K562 (cell line): ENCODE measurements around the gene IRAG1. TPM values are rescaled to one million over a fixed set of nuclear protein-coding genes. Genes with fewer than 3 reads are reported as not detected.

Experiments
- ATAC-seq: fragments of 200-7000 bp; cut with Tn5 transposase; 3 replicates; pipeline ENCODE4 v1.9.1; 2020; ENCODE audit warnings: moderate library complexity
- BruUV-seq: library from RNA; stranded (reverse); fragments of 400-500 nt; replicated peaks from 2 replicates; lab custom pipeline; 2021; lab: Mats Ljungman, UMichigan
- CTCF ChIA-PET: fragments of 300-600 bp; formaldehyde crosslinking; extraction: SDS; loops from one replicate; lab custom pipeline; 2021; ENCODE audit warnings: low intra/inter-chr PET ratio; lab: Yijun Ruan, JAX
- POLR2A ChIA-PET: fragments of 300-600, 350-650 bp; sonication (Branson Sonifier 250); formaldehyde crosslinking; extraction: SDS; loops from one replicate; lab custom pipeline; 2021; ENCODE audit warnings: antibody characterized with exemption, inconsistent platforms; lab: Yijun Ruan, JAX
- DNase-seq, 4 experiments: peaks; one replicate each; pipeline versions ENCODE4 v3.0.0 to v3.0.0-alpha.2; 2011 to 2018; ENCODE audit warnings: low spot score in 3 of 4, mixed read lengths in 3 of 4; ENCODE audit errors: extremely low read depth in 1 of 4
- FAIRE-seq: peaks from 2 replicates; lab custom pipeline; 2011; peaks lifted over from hg19 to GRCh38; lab: Jason Lieb, UNC
- H2AFZ ChIP-seq: 2 replicates; pipeline ENCODE4 v1.6.0; 2011; ENCODE audit warnings: low read depth, low read length, control low read depth, inconsistent platforms
- H3K27ac ChIP-seq: fragments of 200-600 bp; 3 replicates; pipeline ENCODE4 v1.8.0; 2011; ENCODE audit warnings: low read depth, mild to moderate bottlenecking, control low read depth, inconsistent platforms, low read length, moderate library complexity, mixed read lengths; ENCODE audit errors: extremely low read depth
- H3K27me3 ChIP-seq, 2 experiments: fragments of 300-600 bp in 1 of 2; 2 replicates in 1 of 2; 3 replicates in 1 of 2; pipeline versions ENCODE4 v1.6.0 to v1.8.0; 2011; ENCODE audit warnings: inconsistent platforms in 2 of 2, low read length in 2 of 2, mild to moderate bottlenecking in 1 of 2, mixed read lengths in 1 of 2, moderate library complexity in 1 of 2; ENCODE audit not compliant: control insufficient read depth in 2 of 2, insufficient read depth in 2 of 2
- H3K36me3 ChIP-seq: fragments of 300-600 bp; 3 replicates; pipeline ENCODE4 v1.8.0; 2011; ENCODE audit warnings: mild to moderate bottlenecking, low read length, inconsistent platforms; ENCODE audit not compliant: control insufficient read depth, insufficient read depth
- H3K4me1 ChIP-seq, 2 experiments: fragments of 200-600 bp in 1 of 2; replicated peaks in 1 of 2; 2 replicates in 1 of 2; 3 replicates in 1 of 2; pipeline versions ENCODE4 v1.5.1 to v1.8.0; 2011; ENCODE audit warnings: inconsistent platforms in 2 of 2, low read length in 2 of 2, mild to moderate bottlenecking in 1 of 2, mixed read lengths in 1 of 2, moderate library complexity in 1 of 2; ENCODE audit not compliant: control insufficient read depth in 2 of 2, insufficient read depth in 2 of 2
- H3K4me2 ChIP-seq: 2 replicates; pipeline ENCODE4 v1.6.1; 2011; ENCODE audit warnings: low read length, control low read depth, inconsistent platforms, mixed read lengths; ENCODE audit not compliant: insufficient read depth
- H3K4me3 ChIP-seq: fragments of 200-600 bp; sonication (generic), shearing (Covaris generic); 2 replicates; pipeline ENCODE4 v1.5.1; 2016; ENCODE audit warnings: control low read depth, inconsistent platforms
- H3K79me2 ChIP-seq: fragments of 200-600 bp; 3 replicates; pipeline ENCODE4 v1.8.0; 2011; ENCODE audit warnings: low read length, inconsistent platforms; ENCODE audit not compliant: control insufficient read depth, insufficient read depth
- H3K9ac ChIP-seq, 2 experiments: 2 replicates each; pipeline versions ENCODE4 v1.6.0 to v1.6.1; 2011; ENCODE audit warnings: low read depth in 2 of 2, low read length in 2 of 2, control low read depth in 1 of 2, inconsistent platforms in 1 of 2, mild to moderate bottlenecking in 1 of 2, mixed read lengths in 1 of 2; ENCODE audit not compliant: insufficient read depth in 1 of 2
- H3K9me1 ChIP-seq: one replicate; pipeline ENCODE4 v1.6.0; 2011; ENCODE audit warnings: inconsistent platforms, mild to moderate bottlenecking, low read length, moderate library complexity; ENCODE audit not compliant: control insufficient read depth, insufficient read depth
- H3K9me3 ChIP-seq: replicated peaks from 2 replicates; pipeline ENCODE4 v1.5.1; 2011; ENCODE audit warnings: low read depth, low read length, inconsistent platforms; ENCODE audit not compliant: control insufficient read depth, insufficient read depth
- H4K20me1 ChIP-seq: replicated peaks from 2 replicates; pipeline ENCODE4 v1.6.1; 2011; ENCODE audit warnings: low read length, inconsistent platforms, mixed read lengths; ENCODE audit not compliant: control insufficient read depth, insufficient read depth
- KAT2B ChIP-seq: IDR thresholded peaks from one replicate; pipeline ENCODE4 v1.6.1; 2012; ENCODE audit warnings: low read depth, mild to moderate bottlenecking, control low read depth, inconsistent platforms, low read length, moderate library complexity
- NR1H2 ChIP-seq: sonication (generic); formaldehyde crosslinking; IDR thresholded peaks from 2 replicates; pipeline ENCODE4 v1.4.0; 2020; ENCODE audit warnings: mild to moderate bottlenecking, missing genetic modification reagents
- OTX1 ChIP-seq: fragments of 450-650 bp; formaldehyde crosslinking; IDR thresholded peaks from 2 replicates; pipeline ENCODE4 v1.4.0; 2022; ENCODE audit warnings: mild to moderate bottlenecking
- SMARCA5 ChIP-seq: fragments of 450-650 bp; IDR thresholded peaks from 2 replicates; pipeline ENCODE4 v1.6.1; 2016
- ZFP36 ChIP-seq: fragments of 150-350 bp; IDR thresholded peaks from 2 replicates; pipeline ENCODE4 v1.6.1; 2018; ENCODE audit warnings: low read length, low read depth; ENCODE audit not compliant: partially characterized antibody
- ZFX ChIP-seq: sonication (generic); formaldehyde crosslinking; IDR thresholded peaks from 2 replicates; pipeline ENCODE4 v1.8.0; 2022; ENCODE audit warnings: mild to moderate bottlenecking, missing genetic modification reagents, moderate library complexity
- whole genome bisulfite sequencing: fragments of 100-300 bp; shearing (Covaris generic); methylation state at CpG from one replicate; pipeline ENCODE4 v1.1.6; 2016; ENCODE audit warnings: low coverage, mixed read lengths; ENCODE audit not compliant: insufficient coverage; ENCODE audit errors: missing lambda C conversion rate; 5-methylcytosine and 5-hydroxymethylcytosine counted together
- in situ Hi-C: fragments of 300-500 bp; cut with MboI; formaldehyde crosslinking; loops from 4 replicates; pipeline ENCODE4 v1.15.0; 2018; ENCODE audit warnings: inconsistent platforms, mixed read lengths
- intact Hi-C: fragments of 100-400 bp; cut with micrococcal nuclease; formaldehyde crosslinking; loops from 2 replicates; pipeline ENCODE4 v1.14.2; 2022
- polyA plus RNA-seq, 8 experiments: library from polyadenylated mRNA; depleted of rRNA in 4 of 8; stranded (reverse) in 5 of 8; unstranded in 3 of 8; fragments of >200 nt; fragmentation: Nextera tagmentation in 2 of 8; fragmentation: Illumina TruSeq in 1 of 8; extraction: Ambion mirVana in 2 of 8; extraction: Trizol in 1 of 8; gene quantifications; 2 replicates each; pipeline versions ENCODE4 v1.2.1 to v1.2.3, GENCODE V29; 2011 to 2014; ENCODE audit warnings: inconsistent platforms in 1 of 8, missing spikeins in 1 of 8
- total RNA-seq, 7 experiments: library from RNA; depleted of rRNA in 6 of 7; stranded (reverse); fragments of >200 nt in 6 of 7; fragmentation: Illumina TruSeq in 2 of 7; extraction: Trizol in 2 of 7; gene quantifications; 2 replicates each; pipeline versions ENCODE4 v1.2.1 to v1.2.3, GENCODE V29; 2011 to 2021; ENCODE audit warnings: low replicate concordance in 1 of 7
- TF ChIP-seq, protein P1 (sequence below): fragments of 450-650 bp; IDR thresholded peaks from 2 replicates; pipeline ENCODE4 v1.6.1; 2016; ENCODE audit warnings: missing biosample characterization, missing genetic modification characterization
- TF ChIP-seq, protein P2 (sequence below): sonication (generic); formaldehyde crosslinking; IDR thresholded peaks from 2 replicates; pipeline ENCODE4 v1.8.0; 2022; ENCODE audit warnings: missing genetic modification reagents, mild to moderate bottlenecking, moderate library complexity, borderline replicate concordance
- TF ChIP-seq, protein P3 (sequence below): fragments of 450-650 bp; formaldehyde crosslinking; conservative IDR thresholded peaks from 2 replicates; pipeline ENCODE4 v1.4.0; 2022; ENCODE audit warnings: mild to moderate bottlenecking, missing genetic modification characterization
- TF ChIP-seq, protein P4 (sequence below): fragments of 450-650 bp; IDR thresholded peaks from 2 replicates; pipeline ENCODE4 v1.6.1; 2017; ENCODE audit warnings: antibody characterized with exemption
- TF ChIP-seq, protein P5 (sequence below): fragments of 450-650 bp; IDR thresholded peaks from 2 replicates; pipeline ENCODE4 v1.6.1; 2016; ENCODE audit warnings: mild to moderate bottlenecking

The IRAG1 gene
- total and polyA plus RNA-seq, 9 of the 15 experiments (the other 6 are each of a cell fraction or from before 2014, with no cell fraction given), result 0.01 to 0.22 (median 0.09) TPM; not detected in 1

DNA sequence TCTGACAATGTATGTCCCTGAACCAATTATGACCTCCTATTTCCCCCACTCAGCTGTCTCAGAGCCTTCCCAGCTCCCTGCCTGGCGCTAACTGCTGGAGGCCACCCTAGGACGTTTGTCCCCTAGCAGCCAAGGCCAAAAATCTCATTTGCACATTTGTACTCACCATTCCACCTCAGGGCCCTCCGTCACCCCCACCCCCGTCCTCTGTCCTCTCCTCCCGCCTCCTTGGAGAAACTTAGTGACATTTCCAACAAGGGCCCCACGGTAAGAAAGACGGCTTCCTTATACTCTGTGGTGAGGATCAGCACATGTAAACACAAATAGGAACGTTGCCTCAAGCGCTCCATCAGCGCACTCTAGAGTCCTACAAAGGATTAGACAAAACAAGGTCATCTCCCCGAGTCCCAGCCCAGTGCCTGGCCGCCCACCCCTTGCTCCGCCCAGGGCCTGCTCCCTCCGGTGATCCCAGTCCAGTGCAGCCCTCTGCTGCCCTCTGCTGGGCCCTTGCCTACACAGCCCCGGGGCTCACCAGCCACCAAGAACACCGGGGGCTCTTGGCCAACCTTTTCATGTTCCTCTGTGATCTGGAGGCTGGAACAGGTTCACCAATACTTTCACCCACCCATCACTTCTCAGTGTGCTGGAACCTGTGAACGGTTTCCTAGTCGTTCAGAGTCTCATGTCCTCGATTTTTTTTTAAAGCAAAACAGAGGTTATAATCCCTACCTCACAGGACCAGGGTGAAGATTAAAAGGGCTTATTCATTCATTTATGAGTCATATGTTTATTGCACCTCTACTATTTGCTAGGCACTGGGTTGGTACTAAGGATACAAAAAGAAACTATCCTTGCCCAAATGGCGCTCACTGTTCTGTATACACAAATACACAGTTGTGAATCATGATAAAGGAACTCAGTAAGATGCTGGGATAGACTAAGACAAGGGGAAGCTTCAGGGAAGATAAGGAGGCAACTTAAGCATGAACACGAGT lies 42.2 kb upstream of the IRAG1 start:
- 2% methylated on average over 21 of the region's 21 CpGs for WGBS
- H3K27ac ChIP-seq, result peak overlapping the region; percentile 76; the same call in 2 of the 3 replicates
- peak overlapping the region; percentile 93 for H2AFZ ChIP-seq
- ChIA-PET POLR2A (interaction anchor here (0.6 to 0.9 kb wide), 3 partner anchors 166 to 535 kb away, joined by 3 to 4 read pairs (median 3); partner anchors contain the start of gene AMPD3), CTCF (interaction anchor here (0.5 to 3.8 kb wide), 14 partner anchors 26 to 1246 kb away, joined by 3 to 39 read pairs (median 5); no protein-coding TSS in a partner anchor)
- H3K79me2 ChIP-seq, result no peaks in the 10 kb centered on the region
- FAIRE-seq, result peak; percentile 97
- no peaks in the 10 kb centered on the region for H3K36me3 ChIP-seq
- BruUV-seq, result no TSS peak
- ATAC-seq, result peak; percentile 100
- H3K4me3 ChIP-seq, result peak overlapping the region; percentile 27; the same call in 1 of the 2 replicates
- intact Hi-C loops, result loop anchor here (1.0 to 5.0 kb wide), 8 partner anchors 81 to 528 kb away; partner anchors contain the start of gene RNF141
- H3K9me3 ChIP-seq, result no peaks in the 10 kb centered on the region
- no peaks in the 10 kb centered on the region for H4K20me1 ChIP-seq
- H3K27me3 ChIP-seq, result no peaks in the 10 kb centered on the region
- H3K9me1 ChIP-seq, result no peaks in the 10 kb centered on the region
- H3K9ac ChIP-seq, result peak overlapping the region; percentile 64 to 82; a peak in 3 of 4 replicates
- peaks cover 7% of the 10 kb centered on the region in 2 experiments; a peak in 4 of 5 replicates for H3K4me1 ChIP-seq
- peak; percentile 95 to 98 (median 96) for DNase-seq
- in situ Hi-C loops, result loop anchor here (5.0 to 25.0 kb wide), 3 partner anchors 223 to 523 kb away; no protein-coding TSS in a partner anchor
- peak overlapping the region; percentile 71 for H3K4me2 ChIP-seq
- TF ChIP-seq, protein P1, sequence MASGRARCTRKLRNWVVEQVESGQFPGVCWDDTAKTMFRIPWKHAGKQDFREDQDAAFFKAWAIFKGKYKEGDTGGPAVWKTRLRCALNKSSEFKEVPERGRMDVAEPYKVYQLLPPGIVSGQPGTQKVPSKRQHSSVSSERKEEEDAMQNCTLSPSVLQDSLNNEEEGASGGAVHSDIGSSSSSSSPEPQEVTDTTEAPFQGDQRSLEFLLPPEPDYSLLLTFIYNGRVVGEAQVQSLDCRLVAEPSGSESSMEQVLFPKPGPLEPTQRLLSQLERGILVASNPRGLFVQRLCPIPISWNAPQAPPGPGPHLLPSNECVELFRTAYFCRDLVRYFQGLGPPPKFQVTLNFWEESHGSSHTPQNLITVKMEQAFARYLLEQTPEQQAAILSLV (tag), result no peak
- TF ChIP-seq ZFX (CRISPR knock-in tag) (peak; percentile 44; the same call in 1 of the 2 replicates), KAT2B (no peak), NR1H2 (CRISPR knock-in tag) (no peak), ZFP36 (peak; percentile 40), OTX1 (no peak), SMARCA5 (no peak)
- TF ChIP-seq, protein P2, sequence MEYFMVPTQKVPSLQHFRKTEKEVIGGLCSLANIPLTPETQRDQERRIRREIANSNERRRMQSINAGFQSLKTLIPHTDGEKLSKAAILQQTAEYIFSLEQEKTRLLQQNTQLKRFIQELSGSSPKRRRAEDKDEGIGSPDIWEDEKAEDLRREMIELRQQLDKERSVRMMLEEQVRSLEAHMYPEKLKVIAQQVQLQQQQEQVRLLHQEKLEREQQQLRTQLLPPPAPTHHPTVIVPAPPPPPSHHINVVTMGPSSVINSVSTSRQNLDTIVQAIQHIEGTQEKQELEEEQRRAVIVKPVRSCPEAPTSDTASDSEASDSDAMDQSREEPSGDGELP (CRISPR knock-in tag), result peak; percentile 83; the same call in 1 of the 2 replicates
- TF ChIP-seq, protein P3, sequence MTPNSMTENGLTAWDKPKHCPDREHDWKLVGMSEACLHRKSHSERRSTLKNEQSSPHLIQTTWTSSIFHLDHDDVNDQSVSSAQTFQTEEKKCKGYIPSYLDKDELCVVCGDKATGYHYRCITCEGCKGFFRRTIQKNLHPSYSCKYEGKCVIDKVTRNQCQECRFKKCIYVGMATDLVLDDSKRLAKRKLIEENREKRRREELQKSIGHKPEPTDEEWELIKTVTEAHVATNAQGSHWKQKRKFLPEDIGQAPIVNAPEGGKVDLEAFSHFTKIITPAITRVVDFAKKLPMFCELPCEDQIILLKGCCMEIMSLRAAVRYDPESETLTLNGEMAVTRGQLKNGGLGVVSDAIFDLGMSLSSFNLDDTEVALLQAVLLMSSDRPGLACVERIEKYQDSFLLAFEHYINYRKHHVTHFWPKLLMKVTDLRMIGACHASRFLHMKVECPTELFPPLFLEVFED (CRISPR knock-in tag), result no peak
- TF ChIP-seq, protein P4, sequence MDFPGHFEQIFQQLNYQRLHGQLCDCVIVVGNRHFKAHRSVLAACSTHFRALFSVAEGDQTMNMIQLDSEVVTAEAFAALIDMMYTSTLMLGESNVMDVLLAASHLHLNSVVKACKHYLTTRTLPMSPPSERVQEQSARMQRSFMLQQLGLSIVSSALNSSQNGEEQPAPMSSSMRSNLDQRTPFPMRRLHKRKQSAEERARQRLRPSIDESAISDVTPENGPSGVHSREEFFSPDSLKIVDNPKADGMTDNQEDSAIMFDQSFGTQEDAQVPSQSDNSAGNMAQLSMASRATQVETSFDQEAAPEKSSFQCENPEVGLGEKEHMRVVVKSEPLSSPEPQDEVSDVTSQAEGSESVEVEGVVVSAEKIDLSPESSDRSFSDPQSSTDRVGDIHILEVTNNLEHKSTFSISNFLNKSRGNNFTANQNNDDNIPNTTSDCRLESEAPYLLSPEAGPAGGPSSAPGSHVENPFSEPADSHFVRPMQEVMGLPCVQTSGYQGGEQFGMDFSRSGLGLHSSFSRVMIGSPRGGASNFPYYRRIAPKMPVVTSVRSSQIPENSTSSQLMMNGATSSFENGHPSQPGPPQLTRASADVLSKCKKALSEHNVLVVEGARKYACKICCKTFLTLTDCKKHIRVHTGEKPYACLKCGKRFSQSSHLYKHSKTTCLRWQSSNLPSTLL, result no peak
- TF ChIP-seq, protein P5, sequence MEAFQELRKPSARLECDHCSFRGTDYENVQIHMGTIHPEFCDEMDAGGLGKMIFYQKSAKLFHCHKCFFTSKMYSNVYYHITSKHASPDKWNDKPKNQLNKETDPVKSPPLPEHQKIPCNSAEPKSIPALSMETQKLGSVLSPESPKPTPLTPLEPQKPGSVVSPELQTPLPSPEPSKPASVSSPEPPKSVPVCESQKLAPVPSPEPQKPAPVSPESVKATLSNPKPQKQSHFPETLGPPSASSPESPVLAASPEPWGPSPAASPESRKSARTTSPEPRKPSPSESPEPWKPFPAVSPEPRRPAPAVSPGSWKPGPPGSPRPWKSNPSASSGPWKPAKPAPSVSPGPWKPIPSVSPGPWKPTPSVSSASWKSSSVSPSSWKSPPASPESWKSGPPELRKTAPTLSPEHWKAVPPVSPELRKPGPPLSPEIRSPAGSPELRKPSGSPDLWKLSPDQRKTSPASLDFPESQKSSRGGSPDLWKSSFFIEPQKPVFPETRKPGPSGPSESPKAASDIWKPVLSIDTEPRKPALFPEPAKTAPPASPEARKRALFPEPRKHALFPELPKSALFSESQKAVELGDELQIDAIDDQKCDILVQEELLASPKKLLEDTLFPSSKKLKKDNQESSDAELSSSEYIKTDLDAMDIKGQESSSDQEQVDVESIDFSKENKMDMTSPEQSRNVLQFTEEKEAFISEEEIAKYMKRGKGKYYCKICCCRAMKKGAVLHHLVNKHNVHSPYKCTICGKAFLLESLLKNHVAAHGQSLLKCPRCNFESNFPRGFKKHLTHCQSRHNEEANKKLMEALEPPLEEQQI, result no peak
